K562 (cell line): Measurements from ENCODE around the gene ACTL10. TPM values are rescaled to one million over a fixed set of nuclear protein-coding genes. Genes with fewer than 3 reads are reported as not detected.

ENCODE experiments used
- ATAC-seq: fragments of 200-7000 bp; cut with Tn5 transposase; 3 replicates; pipeline ENCODE4 v1.9.1; 2020; ENCODE audit warnings: moderate library complexity
- BruUV-seq: library from RNA; stranded (reverse); fragments of 400-500 nt; replicated peaks from 2 replicates; lab custom pipeline; 2021; lab: Mats Ljungman, UMichigan
- CTCF ChIA-PET: fragments of 300-600 bp; formaldehyde crosslinking; extraction: SDS; loops from one replicate; lab custom pipeline; 2021; ENCODE audit warnings: low intra/inter-chr PET ratio; lab: Yijun Ruan, JAX
- POLR2A ChIA-PET: fragments of 300-600, 350-650 bp; sonication (Branson Sonifier 250); formaldehyde crosslinking; extraction: SDS; loops from one replicate; lab custom pipeline; 2021; ENCODE audit warnings: antibody characterized with exemption, inconsistent platforms; lab: Yijun Ruan, JAX
- DNase-seq, 4 experiments: peaks; one replicate each; pipeline versions ENCODE4 v3.0.0 to v3.0.0-alpha.2; 2011 to 2018; ENCODE audit warnings: low spot score in 3 of 4, mixed read lengths in 3 of 4; ENCODE audit errors: extremely low read depth in 1 of 4
- FAIRE-seq: peaks from 2 replicates; lab custom pipeline; 2011; peaks lifted over from hg19 to GRCh38; lab: Jason Lieb, UNC
- H2AFZ ChIP-seq: 2 replicates; pipeline ENCODE4 v1.6.0; 2011; ENCODE audit warnings: low read depth, low read length, control low read depth, inconsistent platforms
- H3K27ac ChIP-seq: fragments of 200-600 bp; 3 replicates; pipeline ENCODE4 v1.8.0; 2011; ENCODE audit warnings: low read depth, mild to moderate bottlenecking, control low read depth, inconsistent platforms, low read length, moderate library complexity, mixed read lengths; ENCODE audit errors: extremely low read depth
- H3K27me3 ChIP-seq, 2 experiments: fragments of 300-600 bp in 1 of 2; 2 replicates in 1 of 2; 3 replicates in 1 of 2; pipeline versions ENCODE4 v1.6.0 to v1.8.0; 2011; ENCODE audit warnings: inconsistent platforms in 2 of 2, low read length in 2 of 2, mild to moderate bottlenecking in 1 of 2, mixed read lengths in 1 of 2, moderate library complexity in 1 of 2; ENCODE audit not compliant: control insufficient read depth in 2 of 2, insufficient read depth in 2 of 2
- H3K36me3 ChIP-seq: fragments of 300-600 bp; 3 replicates; pipeline ENCODE4 v1.8.0; 2011; ENCODE audit warnings: mild to moderate bottlenecking, low read length, inconsistent platforms; ENCODE audit not compliant: control insufficient read depth, insufficient read depth
- H3K4me1 ChIP-seq, 2 experiments: fragments of 200-600 bp in 1 of 2; replicated peaks in 1 of 2; 2 replicates in 1 of 2; 3 replicates in 1 of 2; pipeline versions ENCODE4 v1.5.1 to v1.8.0; 2011; ENCODE audit warnings: inconsistent platforms in 2 of 2, low read length in 2 of 2, mild to moderate bottlenecking in 1 of 2, mixed read lengths in 1 of 2, moderate library complexity in 1 of 2; ENCODE audit not compliant: control insufficient read depth in 2 of 2, insufficient read depth in 2 of 2
- H3K4me2 ChIP-seq: 2 replicates; pipeline ENCODE4 v1.6.1; 2011; ENCODE audit warnings: low read length, control low read depth, inconsistent platforms, mixed read lengths; ENCODE audit not compliant: insufficient read depth
- H3K4me3 ChIP-seq: fragments of 200-600 bp; sonication (generic), shearing (Covaris generic); 2 replicates; pipeline ENCODE4 v1.5.1; 2016; ENCODE audit warnings: control low read depth, inconsistent platforms
- H3K79me2 ChIP-seq: fragments of 200-600 bp; 3 replicates; pipeline ENCODE4 v1.8.0; 2011; ENCODE audit warnings: low read length, inconsistent platforms; ENCODE audit not compliant: control insufficient read depth, insufficient read depth
- H3K9ac ChIP-seq, 2 experiments: 2 replicates each; pipeline versions ENCODE4 v1.6.0 to v1.6.1; 2011; ENCODE audit warnings: low read depth in 2 of 2, low read length in 2 of 2, control low read depth in 1 of 2, inconsistent platforms in 1 of 2, mild to moderate bottlenecking in 1 of 2, mixed read lengths in 1 of 2; ENCODE audit not compliant: insufficient read depth in 1 of 2
- H3K9me1 ChIP-seq: one replicate; pipeline ENCODE4 v1.6.0; 2011; ENCODE audit warnings: inconsistent platforms, mild to moderate bottlenecking, low read length, moderate library complexity; ENCODE audit not compliant: control insufficient read depth, insufficient read depth
- H3K9me3 ChIP-seq: replicated peaks from 2 replicates; pipeline ENCODE4 v1.5.1; 2011; ENCODE audit warnings: low read depth, low read length, inconsistent platforms; ENCODE audit not compliant: control insufficient read depth, insufficient read depth
- H4K20me1 ChIP-seq: replicated peaks from 2 replicates; pipeline ENCODE4 v1.6.1; 2011; ENCODE audit warnings: low read length, inconsistent platforms, mixed read lengths; ENCODE audit not compliant: control insufficient read depth, insufficient read depth
- NFYB ChIP-seq: IDR thresholded peaks from 2 replicates; pipeline ENCODE4 v1.6.1; 2011; ENCODE audit warnings: mild to moderate bottlenecking, moderate library complexity; ENCODE audit not compliant: insufficient read length; ENCODE audit errors: extremely low read depth
- RBFOX2 ChIP-seq: fragments of 200-400 bp; formaldehyde crosslinking; IDR thresholded peaks from 2 replicates; pipeline ENCODE4 v1.6.1; 2017; ENCODE audit warnings: low read depth, mild to moderate bottlenecking, low read length, moderate library complexity
- ZNF184 ChIP-seq: sonication (generic); formaldehyde crosslinking; IDR thresholded peaks from 2 replicates; pipeline ENCODE4 v1.5.0; 2020; ENCODE audit warnings: missing genetic modification reagents
- WGBS: fragments of 100-300 bp; shearing (Covaris generic); methylation state at CpG from one replicate; pipeline ENCODE4 v1.1.6; 2016; ENCODE audit warnings: low coverage, mixed read lengths; ENCODE audit not compliant: insufficient coverage; ENCODE audit errors: missing lambda C conversion rate; 5-methylcytosine and 5-hydroxymethylcytosine counted together
- in situ Hi-C: fragments of 300-500 bp; cut with MboI; formaldehyde crosslinking; loops from 4 replicates; pipeline ENCODE4 v1.15.0; 2018; ENCODE audit warnings: inconsistent platforms, mixed read lengths
- intact Hi-C: fragments of 100-400 bp; cut with micrococcal nuclease; formaldehyde crosslinking; loops from 2 replicates; pipeline ENCODE4 v1.14.2; 2022
- polyA plus RNA-seq, 8 experiments: library from polyadenylated mRNA; depleted of rRNA in 4 of 8; stranded (reverse) in 5 of 8; unstranded in 3 of 8; fragments of >200 nt; fragmentation: Nextera tagmentation in 2 of 8; fragmentation: Illumina TruSeq in 1 of 8; extraction: Ambion mirVana in 2 of 8; extraction: Trizol in 1 of 8; gene quantifications; 2 replicates each; pipeline versions ENCODE4 v1.2.1 to v1.2.3, GENCODE V29; 2011 to 2014; ENCODE audit warnings: inconsistent platforms in 1 of 8, missing spikeins in 1 of 8
- total RNA-seq, 7 experiments: library from RNA; depleted of rRNA in 6 of 7; stranded (reverse); fragments of >200 nt in 6 of 7; fragmentation: Illumina TruSeq in 2 of 7; extraction: Trizol in 2 of 7; gene quantifications; 2 replicates each; pipeline versions ENCODE4 v1.2.1 to v1.2.3, GENCODE V29; 2011 to 2021; ENCODE audit warnings: low replicate concordance in 1 of 7
- TF ChIP-seq, protein P1 (sequence below): fragments of 250-450 bp; sonication (Bioruptor Pico); IDR thresholded peaks from 2 replicates; pipeline ENCODE4 v1.8.0; 2021; ENCODE audit warnings: moderate library complexity, mild to moderate bottlenecking, inconsistent platforms

ACTL10 gene
- total and polyA plus RNA-seq, 9 of the 15 experiments (the other 6 are each of a cell fraction or from before 2014, with no cell fraction given): 0.07 to 0.14 TPM; not detected in 7

DNA sequence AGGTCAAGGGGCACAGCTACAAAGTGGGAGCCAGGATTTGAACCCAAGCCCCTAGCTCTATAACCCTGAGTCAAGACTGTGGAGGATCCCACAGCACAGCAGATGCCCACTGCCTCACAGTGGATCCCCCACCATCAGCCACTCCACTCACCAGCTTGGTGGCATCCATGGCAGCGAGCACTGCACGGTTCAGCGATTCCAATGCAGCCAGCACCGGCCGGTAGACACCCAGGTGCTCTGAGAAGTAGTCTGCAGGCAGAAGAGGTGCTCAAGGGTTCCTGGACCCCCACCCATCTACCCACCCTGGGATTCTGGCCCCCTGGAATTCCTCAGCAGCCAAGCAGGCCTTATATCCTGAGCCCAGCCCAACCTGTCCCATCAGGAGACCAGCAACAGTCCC lies 2.5 kb downstream of the ACTL10 start:
- H3K79me2 ChIP-seq: peaks cover 34% of the 10 kb centered on the region
- H3K9me1 ChIP-seq: peaks cover 5% of the 10 kb centered on the region
- no peak overlapping the region for H3K27ac ChIP-seq
- ATAC-seq (no peak), DNase-seq (no peak), FAIRE-seq (no peak)
- TF ChIP-seq, protein P1, sequence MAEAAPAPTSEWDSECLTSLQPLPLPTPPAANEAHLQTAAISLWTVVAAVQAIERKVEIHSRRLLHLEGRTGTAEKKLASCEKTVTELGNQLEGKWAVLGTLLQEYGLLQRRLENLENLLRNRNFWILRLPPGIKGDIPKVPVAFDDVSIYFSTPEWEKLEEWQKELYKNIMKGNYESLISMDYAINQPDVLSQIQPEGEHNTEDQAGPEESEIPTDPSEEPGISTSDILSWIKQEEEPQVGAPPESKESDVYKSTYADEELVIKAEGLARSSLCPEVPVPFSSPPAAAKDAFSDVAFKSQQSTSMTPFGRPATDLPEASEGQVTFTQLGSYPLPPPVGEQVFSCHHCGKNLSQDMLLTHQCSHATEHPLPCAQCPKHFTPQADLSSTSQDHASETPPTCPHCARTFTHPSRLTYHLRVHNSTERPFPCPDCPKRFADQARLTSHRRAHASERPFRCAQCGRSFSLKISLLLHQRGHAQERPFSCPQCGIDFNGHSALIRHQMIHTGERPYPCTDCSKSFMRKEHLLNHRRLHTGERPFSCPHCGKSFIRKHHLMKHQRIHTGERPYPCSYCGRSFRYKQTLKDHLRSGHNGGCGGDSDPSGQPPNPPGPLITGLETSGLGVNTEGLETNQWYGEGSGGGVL (CRISPR knock-in tag): no peak
- TF ChIP-seq NFYB: no peak
- peak; percentile 32; the same call in 1 of the 2 replicates for TF ChIP-seq RBFOX2
- TF ChIP-seq ZNF184: no peak
- H4K20me1 ChIP-seq: peaks cover 7% of the 10 kb centered on the region; the same call in 1 of the 2 replicates
- intact Hi-C loops (no loop called here), in situ Hi-C loops (loop anchor here (5.0 kb wide), 1 partner anchor 58 kb away; no protein-coding TSS in a partner anchor)
- no peak overlapping the region for H3K4me3 ChIP-seq
- H3K9me3 ChIP-seq: no peaks in the 10 kb centered on the region
- H3K9ac ChIP-seq: no peak overlapping the region
- CTCF ChIA-PET: no interaction called here
- POLR2A ChIA-PET: interaction anchor here (0.6 to 1.1 kb wide), 5 partner anchors 16 to 422 kb away, joined by 3 to 6 read pairs (median 4); partner anchors contain the start of gene PXMP4
- no peak overlapping the region for H2AFZ ChIP-seq
- H3K4me1 ChIP-seq: peaks cover 21 to 61% of the 10 kb centered on the region in 2 experiments
- H3K27me3 ChIP-seq: no peaks in the 10 kb centered on the region
- peaks cover 54% of the 10 kb centered on the region for H3K36me3 ChIP-seq
- H3K4me2 ChIP-seq: no peak overlapping the region
- BruUV-seq: no TSS peak
- WGBS: 96% methylated on average over 5 of the region's 5 CpGs
